Kidney (tissue), 14 donors: Measurements from ENCODE around the gene PPP6R3. TPM values are rescaled to one million over a fixed set of nuclear protein-coding genes. Genes with fewer than 3 reads are reported as not detected.

Source experiments
- DNase-seq, 5 donors: peaks; one replicate each; pipeline ENCODE4 v3.0.0-alpha.2; 2013 to 2020
- FAIRE-seq: peaks from 2 replicates; lab custom pipeline; 2012; peaks lifted over from hg19 to GRCh38; lab: Jason Lieb, UNC
- H3K27ac ChIP-seq, 2 donors: one replicate each; pipeline ENCODE4 v1.7.0; 2013; ENCODE audit warnings: low read depth in 2 of 2, low read length in 2 of 2, inconsistent platforms in 1 of 2
- H3K27me3 ChIP-seq: one replicate; pipeline ENCODE4 v1.7.1; 2013; ENCODE audit warnings: low read length, inconsistent platforms; ENCODE audit not compliant: control insufficient read depth, insufficient read depth
- H3K36me3 ChIP-seq, 3 donors: one replicate each; pipeline versions ENCODE4 v1.7.0 to v1.7.1; 2013; ENCODE audit warnings: low read length in 3 of 3, control low read depth in 1 of 3, inconsistent platforms in 1 of 3; ENCODE audit not compliant: insufficient read depth in 3 of 3, control insufficient read depth in 2 of 3
- H3K4me1 ChIP-seq, 3 donors: one replicate each; pipeline versions ENCODE4 v1.7.0 to v1.7.1; 2013; ENCODE audit warnings: low read length in 3 of 3, inconsistent platforms in 1 of 3, low read depth in 1 of 3; ENCODE audit not compliant: control insufficient read depth in 2 of 3, insufficient read depth in 2 of 3
- H3K4me3 ChIP-seq, 3 donors: one replicate each; pipeline versions ENCODE4 v1.7.0 to v1.8.1; 2013; ENCODE audit warnings: low read length in 3 of 3, control low read depth in 1 of 3, inconsistent platforms in 1 of 3
- H3K9ac ChIP-seq, 3 donors: one replicate each; pipeline versions ENCODE4 v1.7.0 to v1.7.1; 2013; ENCODE audit warnings: low read length in 3 of 3, control low read depth in 1 of 3, inconsistent platforms in 1 of 3
- H3K9me3 ChIP-seq, 3 donors: one replicate each; pipeline versions ENCODE4 v1.7.0 to v1.7.1; 2013; ENCODE audit warnings: low read length in 3 of 3, control low read depth in 1 of 3, inconsistent platforms in 1 of 3; ENCODE audit not compliant: control insufficient read depth in 2 of 3, insufficient read depth in 1 of 3
- CTCF ChIP-seq: IDR thresholded peaks from 3 replicates; pipeline ENCODE4 v1.5.1; 2012; ENCODE audit warnings: mild to moderate bottlenecking, moderate library complexity, borderline replicate concordance; ENCODE audit not compliant: insufficient read depth; ENCODE audit errors: extremely low read depth
- intact Hi-C: fragments of 100-400 bp; cut with DNase I; formaldehyde crosslinking; loops from one replicate; pipeline ENCODE4 v1.11.1; 2022
- polyA plus RNA-seq: library from polyadenylated mRNA; stranded (reverse); fragments of 350-450 nt; fragmentation: Illumina TruSeq; extraction: RNeasy Lipid Tissue Mini Kit (QIAGEN cat#74804); gene quantifications from one replicate; pipeline ENCODE4 v1.2.3, GENCODE V29; 2014; ENCODE audit warnings: low read depth, low replicate concordance; ENCODE audit not compliant: insufficient read depth
- total RNA-seq: library from RNA; stranded (reverse); fragmentation: NEBNext Ultra II Directional; extraction: Animal tissue kit (Norgen Biotek cat#: 25700); gene quantifications from one replicate; pipeline ENCODE4 v1.2.1, GENCODE V29; 2021
- donor health status: control.
- donor health status: control.
- donor health status: control.
- donor health status: control.
- donor health status: control.
- donor health status: DM: yes; HTN: yes; CAD: no.
- donor health status: Normal renal cell carcinoma (clear cell type).

PPP6R3 gene
- total and polyA plus RNA-seq, 2 donors from 2014 or later = 30.3 to 108 TPM

- H3K27ac ChIP-seq = no peak overlapping the region
- TF ChIP-seq CTCF = peak; percentile 16
- H3K9ac ChIP-seq = no peak overlapping the region
- FAIRE-seq = no peak
- peak in 1 of 5 donors; percentile 30 for DNase-seq
- H3K27me3 ChIP-seq = no peaks in the 10 kb centered on the region
- no peak overlapping the region for H3K4me3 ChIP-seq
- H3K9me3 ChIP-seq = no peaks in the 10 kb centered on the region
- no peaks in the 10 kb centered on the region for H3K4me1 ChIP-seq
- peaks cover 9 to 56% (median 37%) of the 10 kb centered on the region in 3 donors for H3K36me3 ChIP-seq
- intact Hi-C loops = no loop called here
These were observed 150.0 kb downstream of the PPP6R3 start for GRCh38 chr11:68610452-68611116.

- no peak overlapping the region for H3K9ac ChIP-seq
- H3K4me3 ChIP-seq = no peak overlapping the region
- H3K4me1 ChIP-seq = no peaks in the 10 kb centered on the region
- H3K27ac ChIP-seq = no peak overlapping the region
- FAIRE-seq (no peak), DNase-seq (no peak)
- H3K36me3 ChIP-seq = peaks cover 6 to 25% (median 15%) of the 10 kb centered on the region in 3 donors
- no peak for TF ChIP-seq CTCF
- intact Hi-C loops = no loop called here
- no peaks in the 10 kb centered on the region for H3K9me3 ChIP-seq
- no peaks in the 10 kb centered on the region for H3K27me3 ChIP-seq
These were observed 155.1 kb downstream of the PPP6R3 start for GRCh38 chr11:68615657-68616056.

- no peaks in the 10 kb centered on the region for H3K27me3 ChIP-seq
- no peaks in the 10 kb centered on the region for H3K4me1 ChIP-seq
- TF ChIP-seq CTCF = no peak
- DNase-seq = no peak
- no peak for FAIRE-seq
- H3K36me3 ChIP-seq = peaks cover 0 to 14% (median 4%) of the 10 kb centered on the region in 3 donors
- no peak overlapping the region for H3K4me3 ChIP-seq
- H3K27ac ChIP-seq = no peak overlapping the region
- intact Hi-C loops = no loop called here
- H3K9ac ChIP-seq = no peak overlapping the region
- H3K9me3 ChIP-seq = no peaks in the 10 kb centered on the region
These were observed 157.6 kb downstream of the PPP6R3 start for GRCh38 chr11:68617925-68618809.
